Heart left ventricle (tissue), 13 donors: ENCODE measurements around the gene COQ4.

Source experiments
- POLR2A ChIP-seq, 2 donors: fragments of 450-650 bp; IDR thresholded peaks; one replicate each; pipeline ENCODE4 v1.6.1; 2017; ENCODE audit warnings: antibody characterized with exemption in 2 of 2, mild to moderate bottlenecking in 2 of 2, moderate library complexity in 2 of 2
- TF ChIP-seq, protein P1 (sequence below), 12 donors: fragments of 200-600 bp; sonication (generic) in 4 of 12; IDR thresholded peaks; one replicate each; pipeline versions ENCODE4 v1.5.0 to v1.8.0; 2018 to 2022; ENCODE audit warnings: antibody characterized with exemption in 12 of 12, mild to moderate bottlenecking in 5 of 12
- donor health status: ischemic (EF 13 %, LVEDD 7.1; RV severe dilation, severe dysfunction).
- donor health status: DM: no; HTN: yes; CAD: no.
- donor health status: DM: no; HTN: no; CAD: no.
- donor health status: ischemic (EF 25% LVEDD 6.9; RV normal size, moderate dysfunction).
- donor health status: ischemic (EF 25% LVEDD 5.7; RV mildly dilated, moderate dysfunction).
- donor health status: ischemic (EF 35%, LVEDD 5.7; RV mildly dilated, moderate dysfunction).
- donor health status: nonischemic (EF 11% LVEDD 7.7; RV severe dilation, severe dysfunction).
- donor health status: DM: yes; HTN: yes; CAD: no.
- donor health status: PGD.
- donor health status: ischemic (EF 29% LVEDD 5.4; RV normal size, mild dysfunction).
- donor health status: nonischemic (EF 23%, LVEDD 6.1; RV moderate dilation, normal function).

DNA sequence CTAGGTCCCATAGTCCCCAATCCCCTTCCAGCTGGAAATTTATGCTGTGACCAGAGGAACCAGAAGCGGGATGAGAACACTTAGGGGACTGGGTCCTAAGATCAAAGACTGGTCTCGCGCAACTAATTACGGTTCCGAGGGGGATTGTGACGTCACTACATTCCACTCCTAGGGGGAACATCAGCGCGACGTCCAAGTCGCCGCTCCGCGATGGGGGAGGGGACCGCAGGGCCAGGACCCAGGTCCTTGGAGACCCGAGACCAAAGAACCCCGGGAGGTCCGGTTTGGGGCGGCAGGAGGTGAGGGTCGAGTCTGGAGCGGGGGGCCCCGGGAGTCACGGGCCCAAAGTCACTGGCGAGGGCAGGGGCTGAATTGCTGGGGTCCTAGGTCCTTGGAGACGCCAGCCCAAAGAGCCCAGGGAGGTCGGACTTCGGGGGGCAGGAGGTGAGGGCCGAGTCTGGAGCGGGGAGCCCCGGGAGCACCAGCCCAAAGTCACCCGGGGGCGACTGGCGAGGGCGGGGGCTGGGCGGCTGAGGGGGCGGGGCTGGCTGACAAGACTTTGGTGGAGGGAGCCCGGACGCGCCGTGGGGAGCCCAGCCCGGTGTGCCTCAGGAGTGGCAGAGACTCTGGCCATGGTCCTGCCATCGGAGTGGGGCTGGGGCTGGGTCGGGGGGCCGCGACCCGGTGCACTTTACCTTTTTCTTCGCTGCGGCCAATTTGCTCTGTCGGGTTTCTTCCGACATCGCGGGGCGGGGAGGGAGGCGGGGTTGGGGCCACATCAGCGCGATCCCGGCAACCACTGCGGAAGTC is 47.2 kb upstream of the COQ4 start, which contains the start of gene GOLGA2:
- TF ChIP-seq, protein P1, sequence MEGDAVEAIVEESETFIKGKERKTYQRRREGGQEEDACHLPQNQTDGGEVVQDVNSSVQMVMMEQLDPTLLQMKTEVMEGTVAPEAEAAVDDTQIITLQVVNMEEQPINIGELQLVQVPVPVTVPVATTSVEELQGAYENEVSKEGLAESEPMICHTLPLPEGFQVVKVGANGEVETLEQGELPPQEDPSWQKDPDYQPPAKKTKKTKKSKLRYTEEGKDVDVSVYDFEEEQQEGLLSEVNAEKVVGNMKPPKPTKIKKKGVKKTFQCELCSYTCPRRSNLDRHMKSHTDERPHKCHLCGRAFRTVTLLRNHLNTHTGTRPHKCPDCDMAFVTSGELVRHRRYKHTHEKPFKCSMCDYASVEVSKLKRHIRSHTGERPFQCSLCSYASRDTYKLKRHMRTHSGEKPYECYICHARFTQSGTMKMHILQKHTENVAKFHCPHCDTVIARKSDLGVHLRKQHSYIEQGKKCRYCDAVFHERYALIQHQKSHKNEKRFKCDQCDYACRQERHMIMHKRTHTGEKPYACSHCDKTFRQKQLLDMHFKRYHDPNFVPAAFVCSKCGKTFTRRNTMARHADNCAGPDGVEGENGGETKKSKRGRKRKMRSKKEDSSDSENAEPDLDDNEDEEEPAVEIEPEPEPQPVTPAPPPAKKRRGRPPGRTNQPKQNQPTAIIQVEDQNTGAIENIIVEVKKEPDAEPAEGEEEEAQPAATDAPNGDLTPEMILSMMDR (IDR thresholded peaks at IDR 0.05): no peak
- no peak for TF ChIP-seq POLR2A (IDR thresholded peaks at IDR 0.05)
